Liver (tissue), 9 donors: ENCODE measurements around the gene DHRS7. TPM values are rescaled to one million over a fixed set of nuclear protein-coding genes. Genes with fewer than 3 reads are reported as not detected.

Experiments used
- DNase-seq: peaks from one replicate; pipeline ENCODE4 v3.0.0-alpha.2; 2017; ENCODE audit warnings: low spot score
- H3K27ac ChIP-seq, 2 donors: one replicate each; pipeline ENCODE4 v1.7.0; 2013; ENCODE audit warnings: inconsistent platforms in 2 of 2, low read length in 2 of 2, control low read depth in 1 of 2, low read depth in 1 of 2, mild to moderate bottlenecking in 1 of 2
- H3K27me3 ChIP-seq, 4 donors: one replicate each; pipeline versions ENCODE4 v1.6.1 to v1.7.0; 2013; ENCODE audit warnings: low read length in 3 of 4, inconsistent platforms in 1 of 4, mild to moderate bottlenecking in 1 of 4, moderate library complexity in 1 of 4; ENCODE audit not compliant: control insufficient read depth in 4 of 4, insufficient read depth in 4 of 4
- H3K36me3 ChIP-seq, 4 donors: one replicate each; pipeline versions ENCODE4 v1.6.1 to v1.7.0; 2013; ENCODE audit warnings: low read length in 3 of 4, mild to moderate bottlenecking in 3 of 4, low read depth in 1 of 4, moderate library complexity in 1 of 4; ENCODE audit not compliant: control insufficient read depth in 4 of 4, insufficient read depth in 3 of 4
- H3K4me1 ChIP-seq, 4 donors: one replicate each; pipeline versions ENCODE4 v1.6.1 to v1.7.0; 2013; ENCODE audit warnings: low read length in 3 of 4, mild to moderate bottlenecking in 3 of 4, moderate library complexity in 1 of 4; ENCODE audit not compliant: control insufficient read depth in 4 of 4, insufficient read depth in 4 of 4
- H3K4me3 ChIP-seq, 3 donors: one replicate each; pipeline versions ENCODE4 v1.6.1 to v1.7.0; 2013; ENCODE audit warnings: low read length in 3 of 3, control low read depth in 1 of 3, low read depth in 1 of 3, mild to moderate bottlenecking in 1 of 3
- H3K9ac ChIP-seq, 2 donors: one replicate each; pipeline ENCODE4 v1.7.0; 2013; ENCODE audit warnings: low read length in 2 of 2, mild to moderate bottlenecking in 2 of 2, moderate library complexity in 2 of 2, control low read depth in 1 of 2, low read depth in 1 of 2
- H3K9me3 ChIP-seq, 4 donors: one replicate each; pipeline versions ENCODE4 v1.6.1 to v1.7.0; 2013; ENCODE audit warnings: low read length in 3 of 4; ENCODE audit not compliant: control insufficient read depth in 4 of 4
- EGR1 ChIP-seq, 2 donors: IDR thresholded peaks; 2 replicates each; pipeline ENCODE4 v1.6.1; 2016 to 2018; ENCODE audit warnings: antibody characterized with exemption in 2 of 2, low read depth in 2 of 2
- FOXA1 ChIP-seq: IDR thresholded peaks from 2 replicates; pipeline ENCODE4 v1.6.1; 2016; ENCODE audit warnings: antibody characterized with exemption
- FOXA2 ChIP-seq: IDR thresholded peaks from 2 replicates; pipeline ENCODE4 v1.6.1; 2016; ENCODE audit warnings: antibody characterized with exemption
- GABPA ChIP-seq, 2 donors: IDR thresholded peaks in 1 of 2; conservative IDR thresholded peaks in 1 of 2; 2 replicates each; pipeline ENCODE4 v1.6.1; 2016; ENCODE audit warnings: antibody characterized with exemption in 2 of 2, mild to moderate bottlenecking in 1 of 2, moderate library complexity in 1 of 2
- HNF4A ChIP-seq, 2 donors: conservative IDR thresholded peaks; 2 replicates each; pipeline ENCODE4 v1.6.1; 2016; ENCODE audit warnings: antibody characterized with exemption in 2 of 2, mild to moderate bottlenecking in 2 of 2
- HNF4G ChIP-seq: IDR thresholded peaks from 2 replicates; pipeline ENCODE4 v1.6.1; 2016; ENCODE audit warnings: antibody characterized with exemption
- JUND ChIP-seq, 2 donors: IDR thresholded peaks; 2 replicates each; pipeline ENCODE4 v1.6.1; 2016; ENCODE audit warnings: antibody characterized with exemption in 2 of 2
- NR2F2 ChIP-seq: IDR thresholded peaks from 2 replicates; pipeline ENCODE4 v1.6.1; 2016; ENCODE audit warnings: antibody characterized with exemption
- RAD21 ChIP-seq, 2 donors: IDR thresholded peaks; 2 replicates each; pipeline ENCODE4 v1.6.1; 2016; ENCODE audit warnings: antibody characterized with exemption in 2 of 2, mild to moderate bottlenecking in 2 of 2
- RXRA ChIP-seq, 2 donors: IDR thresholded peaks; 2 replicates each; pipeline ENCODE4 v1.6.1; 2017 to 2018; ENCODE audit warnings: antibody characterized with exemption in 2 of 2, mild to moderate bottlenecking in 1 of 2
- SP1 ChIP-seq: IDR thresholded peaks from 2 replicates; pipeline ENCODE4 v1.6.1; 2018; ENCODE audit warnings: antibody characterized with exemption, mild to moderate bottlenecking
- TAF1 ChIP-seq: conservative IDR thresholded peaks from 2 replicates; pipeline ENCODE4 v1.6.1; 2016; ENCODE audit warnings: antibody characterized with exemption, mild to moderate bottlenecking
- YY1 ChIP-seq: IDR thresholded peaks from 2 replicates; pipeline ENCODE4 v1.6.1; 2016; ENCODE audit warnings: antibody characterized with exemption, mild to moderate bottlenecking
- WGBS: extraction: QIAGEN DNeasy Blood & Tissue Kit; methylation state at CpG from one replicate; pipeline ENCODE4 v1.1.7; 2013; 5-methylcytosine and 5-hydroxymethylcytosine counted together
- polyA plus RNA-seq, 2 donors: library from polyadenylated mRNA; stranded (reverse) in 1 of 2; unstranded in 1 of 2; fragments of 200-250 nt in 1 of 2; fragments of >200 nt in 1 of 2; fragmentation: Nextera tagmentation in 1 of 2; extraction: Ambion mirVana in 1 of 2; gene quantifications; one replicate each; pipeline versions ENCODE4 v1.2.1 to v1.2.3, GENCODE V29; 2013 to 2015
- total RNA-seq, 2 donors: library from RNA; depleted of rRNA; stranded (reverse); fragments of >200 nt; gene quantifications; one replicate each; pipeline ENCODE4 v1.2.3, GENCODE V29; 2014
- TF ChIP-seq, protein P1 (sequence below): fragments of 150-350 bp; IDR thresholded peaks from 2 replicates; pipeline ENCODE4 v1.5.1; 2017; ENCODE audit warnings: improper control_type of control experiment, low read depth, low read length; ENCODE audit not compliant: missing input control
- TF ChIP-seq, protein P2 (sequence below): IDR thresholded peaks from 2 replicates; pipeline ENCODE4 v1.6.1; 2016; ENCODE audit warnings: antibody characterized with exemption
- TF ChIP-seq, protein P3 (sequence below): IDR thresholded peaks from 2 replicates; pipeline ENCODE4 v1.6.1; 2016; ENCODE audit warnings: antibody characterized with exemption
- TF ChIP-seq, protein P4 (sequence below): IDR thresholded peaks from 2 replicates; pipeline ENCODE4 v1.6.1; 2016; ENCODE audit warnings: antibody characterized with exemption
- TF ChIP-seq, protein P5 (sequence below): IDR thresholded peaks from 2 replicates; pipeline ENCODE4 v1.6.1; 2016; ENCODE audit warnings: antibody characterized with exemption, mild to moderate bottlenecking
- donor health status: healthy.
- donor health status: healthy.
- donor health status: healthy.
- donor health status: healthy.
- donor health status: healthy.

DHRS7 gene
- total and polyA plus RNA-seq, 4 donors: 42.1 to 180 (median 80.3) TPM

DNA sequence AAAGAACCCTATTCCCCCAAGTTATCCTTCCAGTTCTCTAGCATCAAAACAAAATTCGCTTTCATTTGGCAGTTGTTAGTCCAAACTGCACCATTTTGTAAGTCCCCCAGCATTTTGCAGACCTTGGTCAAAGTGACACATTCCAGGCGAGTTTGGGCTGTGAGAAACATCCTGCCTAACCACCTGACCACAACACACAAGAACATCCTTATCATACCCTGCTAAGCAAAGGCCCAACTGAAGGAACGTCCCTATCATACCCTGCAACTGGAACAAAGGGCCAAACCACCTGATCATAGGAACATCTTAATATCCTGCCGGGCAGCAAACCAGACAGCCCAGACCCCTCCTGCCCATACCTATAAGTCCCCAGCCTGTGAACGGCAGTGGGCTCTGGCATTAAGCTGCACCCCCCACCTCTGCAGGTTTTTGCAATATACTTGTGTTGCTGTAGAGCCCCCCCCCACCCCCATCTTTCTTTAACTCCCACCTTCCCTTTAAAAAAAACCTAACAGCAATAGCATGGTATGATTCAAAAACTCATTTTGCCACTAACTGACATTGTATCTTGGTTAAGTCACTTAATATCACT lies 70.8 kb downstream of the DHRS7 start:
- no peak for TF ChIP-seq YY1
- TF ChIP-seq, protein P1, sequence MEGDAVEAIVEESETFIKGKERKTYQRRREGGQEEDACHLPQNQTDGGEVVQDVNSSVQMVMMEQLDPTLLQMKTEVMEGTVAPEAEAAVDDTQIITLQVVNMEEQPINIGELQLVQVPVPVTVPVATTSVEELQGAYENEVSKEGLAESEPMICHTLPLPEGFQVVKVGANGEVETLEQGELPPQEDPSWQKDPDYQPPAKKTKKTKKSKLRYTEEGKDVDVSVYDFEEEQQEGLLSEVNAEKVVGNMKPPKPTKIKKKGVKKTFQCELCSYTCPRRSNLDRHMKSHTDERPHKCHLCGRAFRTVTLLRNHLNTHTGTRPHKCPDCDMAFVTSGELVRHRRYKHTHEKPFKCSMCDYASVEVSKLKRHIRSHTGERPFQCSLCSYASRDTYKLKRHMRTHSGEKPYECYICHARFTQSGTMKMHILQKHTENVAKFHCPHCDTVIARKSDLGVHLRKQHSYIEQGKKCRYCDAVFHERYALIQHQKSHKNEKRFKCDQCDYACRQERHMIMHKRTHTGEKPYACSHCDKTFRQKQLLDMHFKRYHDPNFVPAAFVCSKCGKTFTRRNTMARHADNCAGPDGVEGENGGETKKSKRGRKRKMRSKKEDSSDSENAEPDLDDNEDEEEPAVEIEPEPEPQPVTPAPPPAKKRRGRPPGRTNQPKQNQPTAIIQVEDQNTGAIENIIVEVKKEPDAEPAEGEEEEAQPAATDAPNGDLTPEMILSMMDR: no peak
- TF ChIP-seq GABPA (IDR thresholded peaks at IDR 0.05 in 1 of 2, conservative IDR thresholded peaks at IDR 0.05 in 1 of 2): no peak
- TF ChIP-seq TAF1: no peak
- TF ChIP-seq, protein P2, sequence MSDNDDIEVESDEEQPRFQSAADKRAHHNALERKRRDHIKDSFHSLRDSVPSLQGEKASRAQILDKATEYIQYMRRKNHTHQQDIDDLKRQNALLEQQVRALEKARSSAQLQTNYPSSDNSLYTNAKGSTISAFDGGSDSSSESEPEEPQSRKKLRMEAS: no peak
- no peak for TF ChIP-seq HNF4G
- TF ChIP-seq, protein P3, sequence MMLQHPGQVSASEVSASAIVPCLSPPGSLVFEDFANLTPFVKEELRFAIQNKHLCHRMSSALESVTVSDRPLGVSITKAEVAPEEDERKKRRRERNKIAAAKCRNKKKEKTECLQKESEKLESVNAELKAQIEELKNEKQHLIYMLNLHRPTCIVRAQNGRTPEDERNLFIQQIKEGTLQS: no peak
- TF ChIP-seq HNF4A (conservative IDR thresholded peaks at IDR 0.05): no peak
- no peak for TF ChIP-seq FOXA2
- no peak for TF ChIP-seq RAD21 (IDR thresholded peaks at IDR 0.05)
- TF ChIP-seq, protein P4, sequence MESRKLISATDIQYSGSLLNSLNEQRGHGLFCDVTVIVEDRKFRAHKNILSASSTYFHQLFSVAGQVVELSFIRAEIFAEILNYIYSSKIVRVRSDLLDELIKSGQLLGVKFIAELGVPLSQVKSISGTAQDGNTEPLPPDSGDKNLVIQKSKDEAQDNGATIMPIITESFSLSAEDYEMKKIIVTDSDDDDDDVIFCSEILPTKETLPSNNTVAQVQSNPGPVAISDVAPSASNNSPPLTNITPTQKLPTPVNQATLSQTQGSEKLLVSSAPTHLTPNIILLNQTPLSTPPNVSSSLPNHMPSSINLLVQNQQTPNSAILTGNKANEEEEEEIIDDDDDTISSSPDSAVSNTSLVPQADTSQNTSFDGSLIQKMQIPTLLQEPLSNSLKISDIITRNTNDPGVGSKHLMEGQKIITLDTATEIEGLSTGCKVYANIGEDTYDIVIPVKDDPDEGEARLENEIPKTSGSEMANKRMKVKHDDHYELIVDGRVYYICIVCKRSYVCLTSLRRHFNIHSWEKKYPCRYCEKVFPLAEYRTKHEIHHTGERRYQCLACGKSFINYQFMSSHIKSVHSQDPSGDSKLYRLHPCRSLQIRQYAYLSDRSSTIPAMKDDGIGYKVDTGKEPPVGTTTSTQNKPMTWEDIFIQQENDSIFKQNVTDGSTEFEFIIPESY: no peak
- TF ChIP-seq NR2F2: no peak
- TF ChIP-seq RXRA (IDR thresholded peaks at IDR 0.05): no peak
- no peak for TF ChIP-seq FOXA1
- TF ChIP-seq EGR1 (IDR thresholded peaks at IDR 0.05; ENCODE audit: low read depth in 2 of 2): no peak
- no peak for TF ChIP-seq SP1
- TF ChIP-seq JUND (IDR thresholded peaks at IDR 0.05): no peak
- TF ChIP-seq, protein P5, sequence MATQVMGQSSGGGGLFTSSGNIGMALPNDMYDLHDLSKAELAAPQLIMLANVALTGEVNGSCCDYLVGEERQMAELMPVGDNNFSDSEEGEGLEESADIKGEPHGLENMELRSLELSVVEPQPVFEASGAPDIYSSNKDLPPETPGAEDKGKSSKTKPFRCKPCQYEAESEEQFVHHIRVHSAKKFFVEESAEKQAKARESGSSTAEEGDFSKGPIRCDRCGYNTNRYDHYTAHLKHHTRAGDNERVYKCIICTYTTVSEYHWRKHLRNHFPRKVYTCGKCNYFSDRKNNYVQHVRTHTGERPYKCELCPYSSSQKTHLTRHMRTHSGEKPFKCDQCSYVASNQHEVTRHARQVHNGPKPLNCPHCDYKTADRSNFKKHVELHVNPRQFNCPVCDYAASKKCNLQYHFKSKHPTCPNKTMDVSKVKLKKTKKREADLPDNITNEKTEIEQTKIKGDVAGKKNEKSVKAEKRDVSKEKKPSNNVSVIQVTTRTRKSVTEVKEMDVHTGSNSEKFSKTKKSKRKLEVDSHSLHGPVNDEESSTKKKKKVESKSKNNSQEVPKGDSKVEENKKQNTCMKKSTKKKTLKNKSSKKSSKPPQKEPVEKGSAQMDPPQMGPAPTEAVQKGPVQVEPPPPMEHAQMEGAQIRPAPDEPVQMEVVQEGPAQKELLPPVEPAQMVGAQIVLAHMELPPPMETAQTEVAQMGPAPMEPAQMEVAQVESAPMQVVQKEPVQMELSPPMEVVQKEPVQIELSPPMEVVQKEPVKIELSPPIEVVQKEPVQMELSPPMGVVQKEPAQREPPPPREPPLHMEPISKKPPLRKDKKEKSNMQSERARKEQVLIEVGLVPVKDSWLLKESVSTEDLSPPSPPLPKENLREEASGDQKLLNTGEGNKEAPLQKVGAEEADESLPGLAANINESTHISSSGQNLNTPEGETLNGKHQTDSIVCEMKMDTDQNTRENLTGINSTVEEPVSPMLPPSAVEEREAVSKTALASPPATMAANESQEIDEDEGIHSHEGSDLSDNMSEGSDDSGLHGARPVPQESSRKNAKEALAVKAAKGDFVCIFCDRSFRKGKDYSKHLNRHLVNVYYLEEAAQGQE: no peak
- Histone ChIP-seq H3K9me3 (no peaks in the 10 kb centered on the region), H3K4me3 (no peak overlapping the region), H3K27ac (no peak overlapping the region), H3K4me1 (peaks cover 3 to 15% (median 10%) of the 10 kb centered on the region in 4 donors), H3K27me3 (no peaks in the 10 kb centered on the region), H3K36me3 (peaks cover 0 to 2% (median 0%) of the 10 kb centered on the region in 4 donors), H3K9ac (no peak overlapping the region)
- no peak for DNase-seq
- WGBS: 76% methylated on average over 5 of the region's 5 CpGs

Other genes starting within 250 kb of the DHRS7 start
- under 1 TPM in 1 of 2 donors, not detected in 1; 0.14 TPM for gene LRRC9, start 245.3 kb downstream of the DHRS7 start, total RNA-seq
- under 1 TPM in 1 of 2 donors, not detected in 1; 0.32 TPM for gene LRRC9, start 245.3 kb downstream of the DHRS7 start, polyA plus RNA-seq
- 10 to 100 TPM; 20.8 to 30.6 TPM for gene PCNX4, start 73.5 kb downstream of the DHRS7 start, total RNA-seq
- gene PCNX4, start 73.5 kb downstream of the DHRS7 start, polyA plus RNA-seq: 1 to 10 TPM; 5.4 to 7.3 TPM
- gene PPM1A, start 83.8 kb upstream of the DHRS7 start, total RNA-seq: 10 to 100 TPM; 33.2 to 43.2 TPM
- gene PPM1A, start 83.8 kb upstream of the DHRS7 start, polyA plus RNA-seq: 10 to 100 TPM; 23.0 to 25.8 TPM